ENCODE data around the gene CAB39L.

GRCh38 chr13:49403996-49404702 is 39.7 kb downstream of the CAB39L start:
- TF ChIP-seq, protein P1, sequence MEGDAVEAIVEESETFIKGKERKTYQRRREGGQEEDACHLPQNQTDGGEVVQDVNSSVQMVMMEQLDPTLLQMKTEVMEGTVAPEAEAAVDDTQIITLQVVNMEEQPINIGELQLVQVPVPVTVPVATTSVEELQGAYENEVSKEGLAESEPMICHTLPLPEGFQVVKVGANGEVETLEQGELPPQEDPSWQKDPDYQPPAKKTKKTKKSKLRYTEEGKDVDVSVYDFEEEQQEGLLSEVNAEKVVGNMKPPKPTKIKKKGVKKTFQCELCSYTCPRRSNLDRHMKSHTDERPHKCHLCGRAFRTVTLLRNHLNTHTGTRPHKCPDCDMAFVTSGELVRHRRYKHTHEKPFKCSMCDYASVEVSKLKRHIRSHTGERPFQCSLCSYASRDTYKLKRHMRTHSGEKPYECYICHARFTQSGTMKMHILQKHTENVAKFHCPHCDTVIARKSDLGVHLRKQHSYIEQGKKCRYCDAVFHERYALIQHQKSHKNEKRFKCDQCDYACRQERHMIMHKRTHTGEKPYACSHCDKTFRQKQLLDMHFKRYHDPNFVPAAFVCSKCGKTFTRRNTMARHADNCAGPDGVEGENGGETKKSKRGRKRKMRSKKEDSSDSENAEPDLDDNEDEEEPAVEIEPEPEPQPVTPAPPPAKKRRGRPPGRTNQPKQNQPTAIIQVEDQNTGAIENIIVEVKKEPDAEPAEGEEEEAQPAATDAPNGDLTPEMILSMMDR (IDR thresholded peaks at IDR 0.05) = no peak
- no peak for TF ChIP-seq EP300 (IDR thresholded peaks at IDR 0.05)
